H9 (cell line): ENCODE measurements around the gene FSIP2. TPM values are rescaled to one million over a fixed set of nuclear protein-coding genes. Genes with fewer than 3 reads are reported as not detected.

Experiments used
- DNase-seq: peaks from one replicate; pipeline ENCODE4 v3.0.0-alpha.2; 2017
- H2AFZ ChIP-seq: one replicate; pipeline ENCODE4 v1.6.1; 2013; ENCODE audit warnings: mild to moderate bottlenecking, low read length, control low read depth, moderate library complexity
- H2AK5ac ChIP-seq: 2 replicates; pipeline ENCODE4 v1.6.1; 2013; ENCODE audit warnings: low read length, control low read depth, mixed read lengths; ENCODE audit not compliant: insufficient read length
- H2BK120ac ChIP-seq: one replicate; pipeline ENCODE4 v1.6.1; 2013; ENCODE audit warnings: low read depth, mild to moderate bottlenecking, low read length, control low read depth, inconsistent platforms; ENCODE audit not compliant: poor library complexity, severe bottlenecking
- H2BK12ac ChIP-seq: 2 replicates; pipeline ENCODE4 v1.6.1; 2013; ENCODE audit warnings: low read length, control low read depth, mixed read lengths, low read depth; ENCODE audit not compliant: insufficient read length
- H2BK15ac ChIP-seq: 2 replicates; pipeline ENCODE4 v1.6.1; 2013; ENCODE audit warnings: low read depth, low read length, control low read depth
- H2BK20ac ChIP-seq: one replicate; pipeline ENCODE4 v1.6.1; 2013; ENCODE audit warnings: low read depth, mild to moderate bottlenecking, low read length, control low read depth, inconsistent platforms; ENCODE audit not compliant: poor library complexity, severe bottlenecking
- H2BK5ac ChIP-seq: 2 replicates; pipeline ENCODE4 v1.6.1; 2013; ENCODE audit warnings: low read length, control low read depth, mixed read lengths; ENCODE audit not compliant: insufficient read length
- H3K14ac ChIP-seq: 2 replicates; pipeline ENCODE4 v1.6.1; 2013; ENCODE audit warnings: low read length, control low read depth; ENCODE audit not compliant: insufficient read depth
- H3K18ac ChIP-seq: 2 replicates; pipeline ENCODE4 v1.6.1; 2013; ENCODE audit warnings: low read depth, mild to moderate bottlenecking, mixed read lengths, low read length, control low read depth; ENCODE audit not compliant: insufficient read length
- H3K23ac ChIP-seq: 2 replicates; pipeline ENCODE4 v1.6.1; 2013; ENCODE audit warnings: low read length, control low read depth, mixed read lengths, low read depth; ENCODE audit not compliant: insufficient read length
- H3K23me2 ChIP-seq: 2 replicates; pipeline ENCODE4 v1.6.1; 2013; ENCODE audit warnings: low read depth, mild to moderate bottlenecking, mixed read lengths, low read length, control low read depth; ENCODE audit not compliant: insufficient read length, poor library complexity, severe bottlenecking
- H3K27ac ChIP-seq: 2 replicates; pipeline ENCODE4 v1.5.1; 2013; ENCODE audit warnings: low read length, control low read depth, mixed read lengths, low read depth; ENCODE audit not compliant: insufficient read length
- H3K27me3 ChIP-seq: 2 replicates; pipeline ENCODE4 v1.6.1; 2013; ENCODE audit warnings: low read length, control low read depth, inconsistent platforms; ENCODE audit not compliant: insufficient read depth
- H3K4ac ChIP-seq: 2 replicates; pipeline ENCODE4 v1.6.1; 2013; ENCODE audit warnings: low read depth, mild to moderate bottlenecking, control low read depth, inconsistent platforms, low read length, moderate library complexity
- H3K4me1 ChIP-seq: 2 replicates; pipeline ENCODE4 v1.6.1; 2013; ENCODE audit warnings: low read length, control low read depth, inconsistent platforms; ENCODE audit not compliant: insufficient read depth
- H3K4me2 ChIP-seq: 2 replicates; pipeline ENCODE4 v1.6.1; 2013; ENCODE audit warnings: low read length, control low read depth, mixed read lengths; ENCODE audit not compliant: insufficient read length, insufficient read depth
- H3K56ac ChIP-seq: 2 replicates; pipeline ENCODE4 v1.6.1; 2013; ENCODE audit warnings: low read depth, mild to moderate bottlenecking, mixed read lengths, low read length, control low read depth; ENCODE audit not compliant: insufficient read length
- H3K79me1 ChIP-seq: 2 replicates; pipeline ENCODE4 v1.6.1; 2013; ENCODE audit warnings: low read depth, mild to moderate bottlenecking, moderate library complexity, low read length, control low read depth, inconsistent platforms; ENCODE audit not compliant: insufficient read depth, poor library complexity, severe bottlenecking
- H3K79me2 ChIP-seq: 2 replicates; pipeline ENCODE4 v1.6.1; 2013; ENCODE audit warnings: low read length, control low read depth, inconsistent platforms; ENCODE audit not compliant: insufficient read depth
- H3K9ac ChIP-seq: 2 replicates; pipeline ENCODE4 v1.6.1; 2013; ENCODE audit warnings: low read length, control low read depth, mixed read lengths; ENCODE audit not compliant: insufficient read length; ENCODE audit errors: extremely low read depth
- H3K9me3 ChIP-seq: one replicate; pipeline ENCODE4 v1.6.1; 2013; ENCODE audit warnings: low read depth, low read length, inconsistent platforms; ENCODE audit not compliant: control insufficient read depth
- H3T11ph ChIP-seq: one replicate; pipeline ENCODE4 v1.6.1; 2013; ENCODE audit warnings: mild to moderate bottlenecking, low read length, control low read depth, inconsistent platforms
- H4K20me1 ChIP-seq: one replicate; pipeline ENCODE4 v1.6.1; 2013; ENCODE audit not compliant: control insufficient read depth, insufficient read length, insufficient read depth
- H4K5ac ChIP-seq: 2 replicates; pipeline ENCODE4 v1.6.1; 2013; ENCODE audit warnings: low read depth, mild to moderate bottlenecking, mixed read lengths, low read length, control low read depth; ENCODE audit not compliant: insufficient read length
- H4K8ac ChIP-seq: replicated peaks from 2 replicates; pipeline ENCODE4 v1.6.1; 2013; ENCODE audit warnings: low read length, control low read depth, mixed read lengths, low read depth; ENCODE audit not compliant: insufficient read length
- H4K91ac ChIP-seq: 2 replicates; pipeline ENCODE4 v1.6.1; 2013; ENCODE audit warnings: low read depth, mild to moderate bottlenecking, moderate library complexity, mixed read lengths, low read length, control low read depth; ENCODE audit not compliant: insufficient read length
- H3K27ac Mint-ChIP-seq, 3 experiments: 2 replicates in 2 of 3; 3 replicates in 1 of 3; pipeline ENCODE4 v1.8.0; 2020 to 2021; ENCODE audit warnings: mixed read lengths in 3 of 3, mild to moderate bottlenecking in 1 of 3, moderate library complexity in 1 of 3
- H3K27me3 Mint-ChIP-seq: 2 replicates; pipeline ENCODE4 v1.8.0; 2021; ENCODE audit warnings: low read depth, mild to moderate bottlenecking, moderate library complexity, mixed read lengths
- H3K36me3 Mint-ChIP-seq, 3 experiments: 2 replicates in 2 of 3; 3 replicates in 1 of 3; pipeline ENCODE4 v1.8.0; 2020 to 2021; ENCODE audit warnings: low read depth in 3 of 3, mixed read lengths in 3 of 3; ENCODE audit not compliant: insufficient read depth in 1 of 3
- H3K4me1 Mint-ChIP-seq, 2 experiments: 2 replicates each; pipeline ENCODE4 v1.8.0; 2020; ENCODE audit warnings: mixed read lengths in 2 of 2
- H3K4me3 Mint-ChIP-seq, 2 experiments: 2 replicates in 1 of 2; 3 replicates in 1 of 2; pipeline ENCODE4 v1.8.0; 2020 to 2021; ENCODE audit warnings: mild to moderate bottlenecking in 2 of 2, mixed read lengths in 2 of 2, moderate library complexity in 1 of 2
- H3K9me3 Mint-ChIP-seq, 2 experiments: 2 replicates in 1 of 2; 3 replicates in 1 of 2; pipeline ENCODE4 v1.8.0; 2020; ENCODE audit warnings: mild to moderate bottlenecking in 2 of 2, mixed read lengths in 2 of 2, moderate library complexity in 1 of 2
- CTCF ChIP-seq: fragments of 200-600 bp; sonication (generic); conservative IDR thresholded peaks from 3 replicates; pipeline ENCODE4 v1.8.0; 2021; ENCODE audit warnings: antibody characterized with exemption, mild to moderate bottlenecking
- WGBS: extraction: QIAGEN DNeasy Blood & Tissue Kit; methylation state at CpG from one replicate; pipeline ENCODE4 v1.1.7; 2013; ENCODE audit warnings: missing lambda C conversion rate, low lambda C conversion rate, mixed read lengths; ENCODE audit not compliant: insufficient read length; ENCODE audit errors: extremely low coverage; 5-methylcytosine and 5-hydroxymethylcytosine counted together
- total RNA-seq: library from RNA; stranded (reverse); gene quantifications from 2 replicates; pipeline ENCODE4 v1.2.1, GENCODE V29; 2021

The FSIP2 gene
- total RNA-seq, 1 experiment from 2014 or later: 2.4 TPM

GRCh38 chr2:185835974-185836373 is 97.4 kb downstream of the FSIP2 start:
- WGBS: no CpG with 5 or more reads among the region's 8 CpGs
- Histone ChIP-seq H3K79me2 (no peaks in the 10 kb centered on the region), H2BK120ac (no peak overlapping the region), H2AFZ (no peak overlapping the region), H3K23ac (no peak overlapping the region), H2BK12ac (no peak overlapping the region), H3K9ac (no peak overlapping the region), H3K27me3 (no peaks in the 10 kb centered on the region), H4K20me1 (no peaks in the 10 kb centered on the region), H3T11ph (no peak overlapping the region), H3K23me2 (no peaks in the 10 kb centered on the region), H4K91ac (no peak overlapping the region), H3K79me1 (no peaks in the 10 kb centered on the region), H3K18ac (no peak overlapping the region), H4K5ac (no peak overlapping the region), H2BK15ac (no peak overlapping the region), H3K4ac (no peak overlapping the region), H3K56ac (no peak overlapping the region), H2AK5ac (no peak overlapping the region), H2BK20ac (no peak overlapping the region), H3K14ac (no peak overlapping the region), H3K27ac (no peak overlapping the region), H2BK5ac (no peak overlapping the region), H3K4me1 (no peaks in the 10 kb centered on the region), H3K4me2 (no peak overlapping the region), H3K9me3 (peaks cover 6% of the 10 kb centered on the region), H4K8ac (no peak overlapping the region)
- no peaks in the 10 kb centered on the region for H3K27me3 Mint-ChIP-seq
- DNase-seq: no peak
- H3K4me3 Mint-ChIP-seq: no peak overlapping the region; a peak in 1 of 5 replicates
- peaks cover 19 to 25% of the 10 kb centered on the region in 2 experiments for H3K9me3 Mint-ChIP-seq
- no peak for TF ChIP-seq CTCF
- H3K36me3 Mint-ChIP-seq: peaks cover 5 to 13% (median 10%) of the 10 kb centered on the region in 3 experiments; a peak in 6 of 7 replicates
- H3K4me1 Mint-ChIP-seq: no peaks in the 10 kb centered on the region
- H3K27ac Mint-ChIP-seq: no peak overlapping the region
